Thymus (tissue), 11 donors: ENCODE data around the gene CLRN3. TPM values are rescaled to one million over a fixed set of nuclear protein-coding genes. Genes with fewer than 3 reads are reported as not detected.

Experiments
- DNase-seq, 9 donors: peaks; one replicate each; pipeline ENCODE4 v3.0.0-alpha.2; 2013; ENCODE audit warnings: low spot score in 9 of 9, low read depth in 6 of 9, missing footprints in 1 of 9
- H3K27ac ChIP-seq, 2 donors: one replicate each; pipeline ENCODE4 v1.5.1; 2013; ENCODE audit warnings: control low read depth in 1 of 2, low read depth in 1 of 2, low read length in 1 of 2, mild to moderate bottlenecking in 1 of 2, moderate library complexity in 1 of 2
- H3K27me3 ChIP-seq, 2 donors: one replicate each; pipeline ENCODE4 v1.5.1; 2013; ENCODE audit warnings: low read length in 1 of 2; ENCODE audit not compliant: control insufficient read depth in 2 of 2, insufficient read depth in 1 of 2
- H3K36me3 ChIP-seq, 2 donors: one replicate each; pipeline ENCODE4 v1.5.1; 2013; ENCODE audit warnings: low read length in 1 of 2, mild to moderate bottlenecking in 1 of 2, moderate library complexity in 1 of 2; ENCODE audit not compliant: control insufficient read depth in 2 of 2, insufficient read depth in 2 of 2
- H3K4me1 ChIP-seq, 2 donors: one replicate each; pipeline ENCODE4 v1.5.1; 2013; ENCODE audit warnings: low read length in 2 of 2; ENCODE audit not compliant: control insufficient read depth in 2 of 2, insufficient read depth in 2 of 2
- H3K4me3 ChIP-seq, 2 donors: one replicate each; pipeline ENCODE4 v1.5.1; 2013; ENCODE audit warnings: low read length in 2 of 2, control low read depth in 1 of 2, mild to moderate bottlenecking in 1 of 2
- H3K9me3 ChIP-seq, 2 donors: one replicate each; pipeline ENCODE4 v1.5.1; 2013; ENCODE audit warnings: low read length in 1 of 2, mild to moderate bottlenecking in 1 of 2; ENCODE audit not compliant: control insufficient read depth in 2 of 2, insufficient read depth in 1 of 2
- WGBS: extraction: QIAGEN DNeasy Blood & Tissue Kit; methylation state at CpG from one replicate; pipeline ENCODE4 v1.1.7; 2013; 5-methylcytosine and 5-hydroxymethylcytosine counted together
- polyA plus RNA-seq: library from polyadenylated mRNA; stranded (reverse); fragments of 200-250 nt; gene quantifications from one replicate; pipeline ENCODE4 v1.2.3, GENCODE V29; 2013
- total RNA-seq: library from RNA; stranded (reverse); fragments of 120-200 nt; gene quantifications from one replicate; pipeline ENCODE4 v1.2.4, GENCODE V29; 2013
- donor health status: healthy.

CLRN3 gene
- total and polyA plus RNA-seq, 2 donors: 0.05 to 0.23 TPM

GRCh38 chr10:127921075-127921752 lies 28.5 kb upstream of the CLRN3 start:
- H3K27ac ChIP-seq: no peak overlapping the region
- WGBS: 98% methylated on average over 11 of the region's 11 CpGs
- DNase-seq: no peak
- H3K9me3 ChIP-seq: no peaks in the 10 kb centered on the region
- no peaks in the 10 kb centered on the region for H3K36me3 ChIP-seq
- no peak overlapping the region for H3K4me3 ChIP-seq
- no peaks in the 10 kb centered on the region for H3K4me1 ChIP-seq
- H3K27me3 ChIP-seq: no peaks in the 10 kb centered on the region

GRCh38 chr10:127920306-127921074 lies 27.7 kb upstream of the CLRN3 start:
- H3K9me3 ChIP-seq: no peaks in the 10 kb centered on the region
- DNase-seq: no peak
- H3K27ac ChIP-seq: no peak overlapping the region
- no peaks in the 10 kb centered on the region for H3K27me3 ChIP-seq
- 80% methylated on average over 11 of the region's 11 CpGs for WGBS
- H3K4me3 ChIP-seq: no peak overlapping the region
- H3K36me3 ChIP-seq: no peaks in the 10 kb centered on the region
- H3K4me1 ChIP-seq: no peaks in the 10 kb centered on the region

GRCh38 chr10:127919418-127920271 lies 26.9 kb upstream of the CLRN3 start:
- no peak overlapping the region for H3K27ac ChIP-seq
- peak in 1 of 9 donors; percentile 19 for DNase-seq
- no peaks in the 10 kb centered on the region for H3K36me3 ChIP-seq
- no peak overlapping the region for H3K4me3 ChIP-seq
- H3K4me1 ChIP-seq: no peaks in the 10 kb centered on the region
- H3K27me3 ChIP-seq: no peaks in the 10 kb centered on the region
- H3K9me3 ChIP-seq: no peaks in the 10 kb centered on the region
- 52% methylated on average over 12 of the region's 12 CpGs for WGBS

GRCh38 chr10:127918572-127918971 lies 25.8 kb upstream of the CLRN3 start:
- Histone ChIP-seq H3K4me1 (no peaks in the 10 kb centered on the region), H3K27ac (no peak overlapping the region), H3K4me3 (no peak overlapping the region), H3K9me3 (no peaks in the 10 kb centered on the region), H3K36me3 (no peaks in the 10 kb centered on the region), H3K27me3 (no peaks in the 10 kb centered on the region)
- no peak for DNase-seq
- 97% methylated on average over 5 of the region's 5 CpGs for WGBS

- Histone ChIP-seq H3K27ac (no peak overlapping the region), H3K4me3 (no peak overlapping the region), H3K9me3 (no peaks in the 10 kb centered on the region), H3K4me1 (peaks cover 0 to 2% of the 10 kb centered on the region in 2 donors), H3K36me3 (no peaks in the 10 kb centered on the region), H3K27me3 (no peaks in the 10 kb centered on the region)
- no peak for DNase-seq
- 97% methylated on average over 9 of the region's 9 CpGs for WGBS
Observed at GRCh38 chr10:127916826-127917225, 24.1 kb upstream of the CLRN3 start.

GRCh38 chr10:127915324-127915723 lies 22.6 kb upstream of the CLRN3 start:
- Histone ChIP-seq H3K27ac (no peak overlapping the region), H3K36me3 (no peaks in the 10 kb centered on the region), H3K27me3 (no peaks in the 10 kb centered on the region), H3K9me3 (no peaks in the 10 kb centered on the region), H3K4me1 (peaks cover 0 to 2% of the 10 kb centered on the region in 2 donors), H3K4me3 (no peak overlapping the region)
- WGBS: 97% methylated on average over 4 of the region's 4 CpGs
- DNase-seq: no peak

- Histone ChIP-seq H3K36me3 (no peaks in the 10 kb centered on the region), H3K4me3 (no peak overlapping the region), H3K4me1 (peaks cover 0 to 2% of the 10 kb centered on the region in 2 donors), H3K27me3 (peaks cover 2 to 12% of the 10 kb centered on the region in 2 donors), H3K9me3 (no peaks in the 10 kb centered on the region), H3K27ac (no peak overlapping the region)
- 97% methylated on average over 8 of the region's 8 CpGs for WGBS
- no peak for DNase-seq
Observed at GRCh38 chr10:127913368-127913759, 20.6 kb upstream of the CLRN3 start.

- H3K9me3 ChIP-seq: no peaks in the 10 kb centered on the region
- H3K36me3 ChIP-seq: no peaks in the 10 kb centered on the region
- no peak overlapping the region for H3K4me3 ChIP-seq
- no peak overlapping the region for H3K27ac ChIP-seq
- H3K4me1 ChIP-seq: peaks cover 0 to 2% of the 10 kb centered on the region in 2 donors
- DNase-seq: no peak
- H3K27me3 ChIP-seq: peaks cover 5 to 18% of the 10 kb centered on the region in 2 donors
- WGBS: 97% methylated on average over 12 of the region's 12 CpGs
Observed at GRCh38 chr10:127912607-127913367, 20.0 kb upstream of the CLRN3 start.
